HepG2 (cell line): Measurements from ENCODE around the gene RASA4. TPM values are rescaled to one million over a fixed set of nuclear protein-coding genes. Genes with fewer than 3 reads are reported as not detected.
"Not testable (repeated sequence)": the region's sequence is repeated elsewhere in the genome, so short reads cannot be mapped to it uniquely, and the experiment has no call there.

Experiments used
- ATAC-seq: fragments of 200-7000 bp; cut with Tn5 transposase; 3 replicates; pipeline ENCODE4 v1.9.1; 2020; ENCODE audit warnings: mild to moderate bottlenecking, moderate library complexity
- BruUV-seq: library from RNA; stranded (reverse); fragments of 400-500 nt; replicated peaks from 2 replicates; lab custom pipeline; 2021; lab: Mats Ljungman, UMichigan
- CTCF ChIA-PET: fragments of 300-600 bp; formaldehyde crosslinking; extraction: SDS; loops from one replicate; lab custom pipeline; 2021; ENCODE audit warnings: low total read pairs, inconsistent platforms, low intra/inter-chr PET ratio; lab: Yijun Ruan, JAX
- POLR2A ChIA-PET: fragments of 350-600 bp; sonication (Branson Sonifier 250); formaldehyde crosslinking; loops from one replicate; lab custom pipeline; 2020; ENCODE audit warnings: antibody characterized with exemption, inconsistent platforms; lab: Yijun Ruan, JAX
- DNase-seq: peaks from one replicate; pipeline ENCODE4 v3.0.0-alpha.2; 2015; ENCODE audit warnings: low spot score
- FAIRE-seq: peaks from 3 replicates; lab custom pipeline; 2011; peaks lifted over from hg19 to GRCh38; lab: Jason Lieb, UNC
- H2AFZ ChIP-seq: one replicate; pipeline ENCODE4 v1.6.1; 2011; ENCODE audit warnings: low read length, inconsistent platforms
- H3K27ac ChIP-seq: fragments of 300-600 bp; 3 replicates; pipeline ENCODE4 v1.8.0; 2011; ENCODE audit warnings: mixed run types, mild to moderate bottlenecking, mixed read lengths, low read length, inconsistent platforms; ENCODE audit not compliant: insufficient read depth; ENCODE audit errors: extremely low read length
- H3K27me3 ChIP-seq, 2 experiments: fragments of 200-600 bp in 1 of 2; 2 replicates in 1 of 2; 3 replicates in 1 of 2; pipeline versions ENCODE4 v1.6.0 to v1.8.0; 2011; ENCODE audit warnings: low read length in 2 of 2, mild to moderate bottlenecking in 2 of 2, moderate library complexity in 2 of 2, inconsistent platforms in 1 of 2; ENCODE audit not compliant: insufficient read depth in 2 of 2, control insufficient read depth in 1 of 2
- H3K36me3 ChIP-seq, 2 experiments: fragments of 200-600 bp in 1 of 2; replicated peaks in 1 of 2; 2 replicates in 1 of 2; 3 replicates in 1 of 2; pipeline versions ENCODE4 v1.5.1 to v1.8.0; 2011; ENCODE audit warnings: low read length in 2 of 2, inconsistent platforms in 1 of 2; ENCODE audit not compliant: insufficient read depth in 2 of 2, control insufficient read depth in 1 of 2
- H3K4me1 ChIP-seq: 2 replicates; pipeline ENCODE4 v1.5.1; 2012; ENCODE audit warnings: low read length, inconsistent platforms; ENCODE audit not compliant: insufficient read depth
- H3K4me2 ChIP-seq: 2 replicates; pipeline ENCODE4 v1.6.0; 2011; ENCODE audit warnings: low read depth, low read length, inconsistent platforms
- H3K4me3 ChIP-seq, 3 experiments: fragments of 200-600 bp in 1 of 3; sonication (generic), shearing (Covaris generic) in 1 of 3; replicated peaks in 1 of 3; 2 replicates each; pipeline ENCODE4 v1.5.1; 2011 to 2016; ENCODE audit warnings: low read length in 3 of 3, inconsistent platforms in 2 of 3, low read depth in 2 of 3, mild to moderate bottlenecking in 2 of 3, control low read depth in 1 of 3, mixed read lengths in 1 of 3; ENCODE audit not compliant: insufficient read depth in 1 of 3
- H3K79me2 ChIP-seq: one replicate; pipeline ENCODE4 v1.6.1; 2011; ENCODE audit warnings: low read length, inconsistent platforms; ENCODE audit not compliant: insufficient read depth
- H3K9ac ChIP-seq: 2 replicates; pipeline ENCODE4 v1.6.0; 2011; ENCODE audit warnings: mild to moderate bottlenecking, low read depth, low read length, inconsistent platforms; ENCODE audit not compliant: insufficient read depth
- H3K9me3 ChIP-seq: 2 replicates; pipeline ENCODE4 v1.5.1; 2012; ENCODE audit warnings: mild to moderate bottlenecking, low read length
- H4K20me1 ChIP-seq: 2 replicates; pipeline ENCODE4 v1.6.0; 2011; ENCODE audit warnings: inconsistent platforms, mild to moderate bottlenecking, low read length, moderate library complexity; ENCODE audit not compliant: insufficient read depth
- ZNF629 ChIP-seq: sonication (generic); formaldehyde crosslinking; conservative IDR thresholded peaks from 2 replicates; pipeline ENCODE4 v1.5.0; 2020; ENCODE audit warnings: missing genetic modification reagents
- WGBS: methylation state at CpG from one replicate; pipeline ENCODE4 v1.1.6; 2017; ENCODE audit warnings: low lambda C conversion rate; 5-methylcytosine and 5-hydroxymethylcytosine counted together
- in situ Hi-C: cut with HindIII; loops from 2 replicates; pipeline ENCODE4 v1.10.0; 2017; ENCODE audit warnings: low pct_unique_long_range_greater_than_20kb; ENCODE audit not compliant: extremely low pct_ligation_motif_present
- intact Hi-C: fragments of 100-400 bp; cut with micrococcal nuclease; formaldehyde crosslinking; loops from one replicate; pipeline ENCODE4 v1.10.0; 2022; ENCODE audit not compliant: unreplicated experiment
- polyA plus RNA-seq, 8 experiments: library from polyadenylated mRNA; depleted of rRNA in 3 of 8; stranded (reverse) in 7 of 8; unstranded in 1 of 8; fragments of >200 nt; fragmentation: Illumina TruSeq in 4 of 8; extraction: Trizol in 4 of 8; gene quantifications; 2 replicates each; pipeline versions ENCODE4 v1.2.1 to v1.2.3, GENCODE V29; 2011 to 2016; ENCODE audit warnings: low read depth in 4 of 8, missing spikeins in 1 of 8, mixed read lengths in 1 of 8; ENCODE audit not compliant: insufficient read depth in 1 of 8
- total RNA-seq, 5 experiments: library from RNA; depleted of rRNA; stranded (reverse); fragments of >200 nt; fragmentation: Illumina TruSeq; extraction: Trizol; gene quantifications; 2 replicates each; pipeline ENCODE4 v1.2.3, GENCODE V29; 2016; ENCODE audit warnings: low read depth in 1 of 5

The RASA4 gene
- total and polyA plus RNA-seq, 2 of the 13 experiments (the other 11 are each of a cell fraction or from before 2014, with no cell fraction given), result 1.1 to 1.6 TPM

GRCh38 chr7:102611013-102611674 is 5.4 kb downstream of the RASA4 start:
- H2AFZ ChIP-seq, CTCF ChIA-PET, H3K36me3 ChIP-seq, H3K9ac ChIP-seq, POLR2A ChIA-PET, DNase-seq, intact Hi-C loops, H3K9me3 ChIP-seq, H3K27ac ChIP-seq, H3K4me2 ChIP-seq, BruUV-seq, H3K4me1 ChIP-seq, H4K20me1 ChIP-seq, H3K4me3 ChIP-seq, H3K79me2 ChIP-seq, H3K27me3 ChIP-seq, in situ Hi-C loops: not testable (repeated sequence)
- no CpG with 5 or more reads among the region's 30 CpGs for WGBS
- ATAC-seq (peak; percentile 63), FAIRE-seq (peak; percentile 37)

GRCh38 chr7:102610441-102610840 is 6.1 kb downstream of the RASA4 start:
- H2AFZ ChIP-seq, BruUV-seq, CTCF ChIA-PET: not testable (repeated sequence)

GRCh38 chr7:102609734-102610133 is 6.8 kb downstream of the RASA4 start:
- FAIRE-seq, H3K27ac ChIP-seq, ATAC-seq, POLR2A ChIA-PET, H3K36me3 ChIP-seq, H4K20me1 ChIP-seq, H3K4me1 ChIP-seq, H2AFZ ChIP-seq, in situ Hi-C loops, BruUV-seq, intact Hi-C loops, DNase-seq, H3K4me2 ChIP-seq, H3K27me3 ChIP-seq, CTCF ChIA-PET, H3K9ac ChIP-seq, H3K79me2 ChIP-seq, H3K4me3 ChIP-seq, H3K9me3 ChIP-seq: not testable (repeated sequence)
- 41% methylated on average over 6 of the region's 10 CpGs for WGBS

More at GRCh38 chr7:102610441-102610840, 6.1 kb downstream of the RASA4 start:
- intact Hi-C loops, H4K20me1 ChIP-seq, H3K36me3 ChIP-seq, H3K79me2 ChIP-seq, FAIRE-seq, H3K4me3 ChIP-seq, POLR2A ChIA-PET, H3K4me2 ChIP-seq, DNase-seq, H3K27me3 ChIP-seq, H3K27ac ChIP-seq, in situ Hi-C loops, H3K4me1 ChIP-seq, H3K9ac ChIP-seq, H3K9me3 ChIP-seq: not testable (repeated sequence)
- ATAC-seq, result 0 out of 3 replicates have a peak, but pooled peaks have one; percentile 2
- peak; percentile 31; the same call in 1 of the 2 replicates for TF ChIP-seq ZNF629 (CRISPR knock-in tag)
- WGBS, result 100% methylated on average over 2 of the region's 7 CpGs

GRCh38 chr7:102606848-102607247 is 9.7 kb downstream of the RASA4 start:
- intact Hi-C loops, H2AFZ ChIP-seq, H3K36me3 ChIP-seq, H3K27ac ChIP-seq, H3K4me3 ChIP-seq, H3K4me1 ChIP-seq, BruUV-seq, H3K79me2 ChIP-seq, FAIRE-seq, H3K9ac ChIP-seq, H3K4me2 ChIP-seq, H3K27me3 ChIP-seq, CTCF ChIA-PET, POLR2A ChIA-PET, DNase-seq, H3K9me3 ChIP-seq, in situ Hi-C loops, H4K20me1 ChIP-seq, ATAC-seq: not testable (repeated sequence)
- no CpG with 5 or more reads among the region's 5 CpGs for WGBS
